ENCODE data around the gene BMERB1.

- TF ChIP-seq, protein P1, sequence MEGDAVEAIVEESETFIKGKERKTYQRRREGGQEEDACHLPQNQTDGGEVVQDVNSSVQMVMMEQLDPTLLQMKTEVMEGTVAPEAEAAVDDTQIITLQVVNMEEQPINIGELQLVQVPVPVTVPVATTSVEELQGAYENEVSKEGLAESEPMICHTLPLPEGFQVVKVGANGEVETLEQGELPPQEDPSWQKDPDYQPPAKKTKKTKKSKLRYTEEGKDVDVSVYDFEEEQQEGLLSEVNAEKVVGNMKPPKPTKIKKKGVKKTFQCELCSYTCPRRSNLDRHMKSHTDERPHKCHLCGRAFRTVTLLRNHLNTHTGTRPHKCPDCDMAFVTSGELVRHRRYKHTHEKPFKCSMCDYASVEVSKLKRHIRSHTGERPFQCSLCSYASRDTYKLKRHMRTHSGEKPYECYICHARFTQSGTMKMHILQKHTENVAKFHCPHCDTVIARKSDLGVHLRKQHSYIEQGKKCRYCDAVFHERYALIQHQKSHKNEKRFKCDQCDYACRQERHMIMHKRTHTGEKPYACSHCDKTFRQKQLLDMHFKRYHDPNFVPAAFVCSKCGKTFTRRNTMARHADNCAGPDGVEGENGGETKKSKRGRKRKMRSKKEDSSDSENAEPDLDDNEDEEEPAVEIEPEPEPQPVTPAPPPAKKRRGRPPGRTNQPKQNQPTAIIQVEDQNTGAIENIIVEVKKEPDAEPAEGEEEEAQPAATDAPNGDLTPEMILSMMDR (conservative IDR thresholded peaks at IDR 0.05; ENCODE audit: low read depth in 2 of 2): no peak
- TF ChIP-seq EZH2phosphoT487 (IDR thresholded peaks at IDR 0.05; ENCODE audit: unreplicated experiment) (no peak), POLR2AphosphoS5 (IDR thresholded peaks at IDR 0.05; ENCODE audit: low read depth) (no peak), EZH2 (IDR thresholded peaks at IDR 0.05; ENCODE audit: low read depth, unreplicated experiment) (no peak), REST (IDR thresholded peaks at IDR 0.05; ENCODE audit: unreplicated experiment) (no peak)
Observed at GRCh38 chr16:15597822-15598647, 163.6 kb downstream of the BMERB1 start.
